ENCODE results near the gene KCNK15. TPM values are rescaled to one million over a fixed set of nuclear protein-coding genes. Genes with fewer than 3 reads are reported as not detected.

Gene KCNK15
- total and polyA plus RNA-seq, 9 of the 15 experiments (the other 6 are each of a cell fraction or from before 2014, with no cell fraction given) = 0.03 to 0.30 (median 0.17) TPM; not detected in 5

DNA sequence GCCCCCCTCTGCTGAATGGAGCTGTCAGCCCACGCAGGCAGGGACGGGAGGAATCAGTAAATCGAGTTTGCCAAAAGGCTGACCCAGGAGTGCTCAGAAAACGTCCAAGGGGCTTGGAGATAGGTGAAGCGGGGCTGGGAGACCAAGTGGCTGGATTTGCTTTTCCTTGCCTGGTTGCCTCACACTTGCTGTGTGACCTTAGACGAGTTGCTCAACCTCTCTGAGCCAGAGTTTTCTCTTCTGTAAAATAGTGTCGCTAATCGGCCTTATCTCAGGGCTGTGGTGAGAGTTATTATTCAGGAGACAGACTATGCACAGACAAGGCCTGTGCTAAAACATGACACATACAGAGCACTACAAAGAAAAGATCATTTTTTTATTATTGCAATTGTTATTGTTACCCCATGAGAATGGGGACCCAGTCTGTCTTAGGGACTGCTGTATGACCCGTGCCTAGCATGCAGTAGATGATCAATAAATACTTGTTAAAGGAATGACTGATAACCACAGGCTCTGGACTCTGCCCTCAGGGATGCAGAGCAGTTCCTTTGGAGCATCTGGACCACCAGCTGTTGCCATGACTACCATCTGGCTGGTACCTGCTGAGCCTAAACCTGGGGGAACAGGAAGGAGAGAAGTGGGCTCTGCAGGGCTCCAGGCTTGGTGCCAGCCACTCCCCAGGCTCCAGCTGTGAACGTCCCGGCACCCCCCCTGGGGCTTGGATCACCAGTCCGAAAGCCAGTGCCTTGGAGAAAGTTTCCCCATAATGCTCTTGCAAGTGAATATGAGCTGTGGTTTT, 901 bp downstream of the KCNK15 start (continued):
- TF ChIP-seq, protein P1, sequence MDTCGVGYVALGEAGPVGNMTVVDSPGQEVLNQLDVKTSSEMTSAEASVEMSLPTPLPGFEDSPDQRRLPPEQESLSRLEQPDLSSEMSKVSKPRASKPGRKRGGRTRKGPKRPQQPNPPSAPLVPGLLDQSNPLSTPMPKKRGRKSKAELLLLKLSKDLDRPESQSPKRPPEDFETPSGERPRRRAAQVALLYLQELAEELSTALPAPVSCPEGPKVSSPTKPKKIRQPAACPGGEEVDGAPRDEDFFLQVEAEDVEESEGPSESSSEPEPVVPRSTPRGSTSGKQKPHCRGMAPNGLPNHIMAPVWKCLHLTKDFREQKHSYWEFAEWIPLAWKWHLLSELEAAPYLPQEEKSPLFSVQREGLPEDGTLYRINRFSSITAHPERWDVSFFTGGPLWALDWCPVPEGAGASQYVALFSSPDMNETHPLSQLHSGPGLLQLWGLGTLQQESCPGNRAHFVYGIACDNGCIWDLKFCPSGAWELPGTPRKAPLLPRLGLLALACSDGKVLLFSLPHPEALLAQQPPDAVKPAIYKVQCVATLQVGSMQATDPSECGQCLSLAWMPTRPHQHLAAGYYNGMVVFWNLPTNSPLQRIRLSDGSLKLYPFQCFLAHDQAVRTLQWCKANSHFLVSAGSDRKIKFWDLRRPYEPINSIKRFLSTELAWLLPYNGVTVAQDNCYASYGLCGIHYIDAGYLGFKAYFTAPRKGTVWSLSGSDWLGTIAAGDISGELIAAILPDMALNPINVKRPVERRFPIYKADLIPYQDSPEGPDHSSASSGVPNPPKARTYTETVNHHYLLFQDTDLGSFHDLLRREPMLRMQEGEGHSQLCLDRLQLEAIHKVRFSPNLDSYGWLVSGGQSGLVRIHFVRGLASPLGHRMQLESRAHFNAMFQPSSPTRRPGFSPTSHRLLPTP (IDR thresholded peaks at IDR 0.05; ENCODE audit: borderline replicate concordance, extremely low read depth, insufficient read length) = no peak
- TF ChIP-seq RFX1 (IDR thresholded peaks at IDR 0.05) (peak; percentile 90), CEBPB (tag; IDR thresholded peaks at IDR 0.05) (peak; percentile 70; the same call in 1 of the 2 replicates), MBD2 (IDR thresholded peaks at IDR 0.05; ENCODE audit: borderline replicate concordance, low read depth) (no peak), CXXC5 (CRISPR knock-in tag; IDR thresholded peaks at IDR 0.05) (no peak), BCOR (IDR thresholded peaks at IDR 0.05) (peak; percentile 99), ZFP36 (IDR thresholded peaks at IDR 0.05; ENCODE audit: low read depth, low read length, partially characterized antibody) (peak; percentile 95), KDM1A (IDR thresholded peaks at IDR 0.05) (peak; percentile 83 to 91), ZSCAN32 (CRISPR knock-in tag; IDR thresholded peaks at IDR 0.05) (no peak), FUS (optimal IDR thresholded peaks at IDR 0.05; ENCODE audit: low read depth, low read length) (no peak), CBFB (CRISPR knock-in tag; IDR thresholded peaks at IDR 0.05) (peak; percentile 73; the same call in 1 of the 2 replicates), CHD4 (IDR thresholded peaks at IDR 0.05; ENCODE audit: insufficient read depth, insufficient replicate concordance, low read depth, low read length, poor library complexity, severe bottlenecking) (peak; percentile 90), CBX1 (IDR thresholded peaks at IDR 0.05; ENCODE audit: low read depth) (peak; percentile 75; the same call in 1 of the 2 replicates), CEBPG (CRISPR knock-in tag; IDR thresholded peaks at IDR 0.05) (0 out of 2 replicates have a peak, but pooled peaks have one; percentile 37), CEBPG (tag; conservative IDR thresholded peaks at IDR 0.05 in 1 of 2, IDR thresholded peaks at IDR 0.05 in 1 of 2) (peak in 1 of 2 experiments; percentile 69; a peak in 3 of 4 replicates), RCOR1 (IDR thresholded peaks at IDR 0.05; ENCODE audit: borderline replicate concordance in 1 of 2, low read depth in 2 of 2, low read length in 2 of 2) (peak in 1 of 2 experiments; percentile 77; a peak in 3 of 4 replicates)
- TF ChIP-seq, protein P2, sequence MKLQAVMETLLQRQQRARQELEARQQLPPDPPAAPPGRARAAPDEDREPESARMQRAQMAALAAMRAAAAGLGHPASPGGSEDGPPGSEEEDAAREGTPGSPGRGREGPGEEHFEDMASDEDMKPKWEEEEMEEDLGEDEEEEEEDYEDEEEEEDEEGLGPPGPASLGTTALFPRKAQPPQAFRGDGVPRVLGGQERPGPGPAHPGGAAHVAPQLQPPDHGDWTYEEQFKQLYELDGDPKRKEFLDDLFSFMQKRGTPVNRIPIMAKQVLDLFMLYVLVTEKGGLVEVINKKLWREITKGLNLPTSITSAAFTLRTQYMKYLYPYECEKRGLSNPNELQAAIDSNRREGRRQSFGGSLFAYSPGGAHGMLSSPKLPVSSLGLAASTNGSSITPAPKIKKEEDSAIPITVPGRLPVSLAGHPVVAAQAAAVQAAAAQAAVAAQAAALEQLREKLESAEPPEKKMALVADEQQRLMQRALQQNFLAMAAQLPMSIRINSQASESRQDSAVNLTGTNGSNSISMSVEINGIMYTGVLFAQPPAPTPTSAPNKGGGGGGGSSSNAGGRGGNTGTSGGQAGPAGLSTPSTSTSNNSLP (IDR thresholded peaks at IDR 0.05; ENCODE audit: borderline replicate concordance, low read depth, low read length) = no peak
